ENCODE results near the gene NUBP2.

NUBP2 gene

DNA sequence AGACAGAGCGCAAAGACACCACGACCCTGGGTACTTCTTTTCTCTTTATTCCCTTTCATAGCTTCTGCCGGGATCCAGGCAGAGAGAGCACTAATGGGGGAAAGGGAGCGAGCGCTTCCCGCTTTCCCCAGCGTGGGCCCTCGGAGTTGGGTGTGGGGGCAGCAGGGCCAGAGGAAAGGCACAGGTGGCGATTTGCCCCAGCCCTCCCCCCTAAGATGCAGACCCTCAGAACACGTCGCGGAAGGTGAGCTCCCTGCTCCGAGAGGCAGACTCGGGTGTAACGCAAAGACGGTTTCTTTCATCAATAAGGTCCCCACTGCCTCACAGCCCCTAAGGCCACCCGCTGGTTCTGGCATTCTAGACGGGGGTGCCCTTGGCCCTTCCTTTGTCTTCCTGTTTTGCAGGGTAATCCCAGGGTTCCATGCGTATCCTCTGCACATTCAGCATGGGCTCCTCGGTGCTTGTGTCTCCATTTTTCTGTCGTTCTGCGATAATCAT, 10.8 kb upstream of the NUBP2 start:
- Histone ChIP-seq H3K27me3 (ENCODE audit: control insufficient read depth in 5 of 5, insufficient read depth in 4 of 5, low read length in 5 of 5) (no peaks in the 10 kb centered on the region), H3K4me3 (ENCODE audit: low read depth in 1 of 5, low read length in 5 of 5) (peak overlapping the region; percentile 73 to 96 (median 90)), H3K36me3 (ENCODE audit: control insufficient read depth in 5 of 5, insufficient read depth in 5 of 5, low read length in 5 of 5) (peaks cover 0 to 45% (median 38%) of the 10 kb centered on the region in 5 donors), H3K27ac (ENCODE audit: low read depth, low read length) (peak overlapping the region; percentile 62), H3K4me1 (ENCODE audit: control insufficient read depth in 5 of 5, insufficient read depth in 5 of 5, low read length in 5 of 5) (peaks cover 7 to 45% (median 40%) of the 10 kb centered on the region in 5 donors), H3K9ac (ENCODE audit: low read length in 5 of 5) (peak overlapping the region; percentile 26 to 91 (median 88)), H3K9me3 (ENCODE audit: control insufficient read depth in 5 of 5, low read length in 5 of 5) (no peaks in the 10 kb centered on the region)

DNA sequence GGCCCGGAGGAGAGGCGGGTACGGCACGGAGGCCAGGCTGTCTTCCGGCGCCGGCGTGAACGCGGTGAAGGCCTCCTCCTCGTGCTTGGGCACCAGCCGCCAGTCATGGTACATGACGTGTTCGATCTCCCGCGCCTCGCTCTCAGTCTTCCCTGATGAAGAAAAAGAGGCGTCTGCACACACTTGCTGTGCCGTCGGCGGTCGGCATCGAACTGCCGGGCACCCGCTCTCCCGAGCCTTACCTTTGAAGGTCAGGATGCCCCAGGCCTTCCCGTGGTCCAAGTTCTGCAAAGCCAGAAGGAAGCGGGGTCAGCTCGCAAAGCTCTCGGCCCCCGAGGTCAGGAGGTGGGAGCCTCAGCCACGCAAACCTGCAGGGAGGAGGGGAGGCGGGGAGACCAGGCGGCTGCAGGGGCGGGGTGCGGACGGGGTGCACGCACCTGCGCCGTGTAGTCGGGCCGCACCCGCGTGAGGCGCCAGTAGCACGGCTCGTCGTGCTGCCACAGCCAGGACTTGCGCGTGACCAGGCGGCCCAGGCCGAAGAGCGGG, 10.3 kb upstream of the NUBP2 start, which contains the start of gene EME2:
Gene EME2 (plus strand): TSS at position 449 of the 546 bp plus-strand sequence. CDS start 418 bp downstream, outside the sequence.
- H3K9me3 ChIP-seq (ENCODE audit: control insufficient read depth in 5 of 5, low read length in 5 of 5) = no peaks in the 10 kb centered on the region

GRCh38 chr16:1772908-1773702, 9.7 kb upstream of the NUBP2 start, which contains the start of gene MRPS34:
Gene MRPS34 (minus strand): TSS chr16:1773134. CDS start chr16:1773119, 15 bp downstream.
- H3K4me1 ChIP-seq (ENCODE audit: control insufficient read depth in 5 of 5, insufficient read depth in 5 of 5, low read length in 5 of 5) = peaks cover 7 to 45% (median 40%) of the 10 kb centered on the region in 5 donors
- H3K4me3 ChIP-seq (ENCODE audit: low read depth in 1 of 5, low read length in 5 of 5) = peak within 1 kb of the TSS; percentile 73 to 96 (median 90)
- no peaks in the 10 kb centered on the region for H3K27me3 ChIP-seq (ENCODE audit: control insufficient read depth in 5 of 5, insufficient read depth in 4 of 5, low read length in 5 of 5)
- H3K36me3 ChIP-seq (ENCODE audit: control insufficient read depth in 5 of 5, insufficient read depth in 5 of 5, low read length in 5 of 5) = peaks cover 0 to 45% (median 38%) of the 10 kb centered on the region in 5 donors
- H3K9ac ChIP-seq (ENCODE audit: low read length in 5 of 5) = peak within 1 kb of the TSS; percentile 26 to 91 (median 88)
- H3K9me3 ChIP-seq (ENCODE audit: control insufficient read depth in 5 of 5, low read length in 5 of 5) = no peaks in the 10 kb centered on the region
- H3K27ac ChIP-seq (ENCODE audit: low read depth, low read length) = peak within 1 kb of the TSS; percentile 62

More for the DNA sequence above, 10.3 kb upstream of the NUBP2 start, which contains the start of gene EME2:
- peaks cover 0 to 45% (median 38%) of the 10 kb centered on the region in 5 donors for H3K36me3 ChIP-seq (ENCODE audit: control insufficient read depth in 5 of 5, insufficient read depth in 5 of 5, low read length in 5 of 5)
- peak within 1 kb of the TSS; percentile 62 for H3K27ac ChIP-seq (ENCODE audit: low read depth, low read length)
- H3K27me3 ChIP-seq (ENCODE audit: control insufficient read depth in 5 of 5, insufficient read depth in 4 of 5, low read length in 5 of 5) = no peaks in the 10 kb centered on the region
- H3K9ac ChIP-seq (ENCODE audit: low read length in 5 of 5) = peak within 1 kb of the TSS; percentile 26 to 91 (median 88)
- H3K4me3 ChIP-seq (ENCODE audit: low read depth in 1 of 5, low read length in 5 of 5) = peak within 1 kb of the TSS; percentile 73 to 96 (median 90)
- peaks cover 7 to 45% (median 40%) of the 10 kb centered on the region in 5 donors for H3K4me1 ChIP-seq (ENCODE audit: control insufficient read depth in 5 of 5, insufficient read depth in 5 of 5, low read length in 5 of 5)

DNA sequence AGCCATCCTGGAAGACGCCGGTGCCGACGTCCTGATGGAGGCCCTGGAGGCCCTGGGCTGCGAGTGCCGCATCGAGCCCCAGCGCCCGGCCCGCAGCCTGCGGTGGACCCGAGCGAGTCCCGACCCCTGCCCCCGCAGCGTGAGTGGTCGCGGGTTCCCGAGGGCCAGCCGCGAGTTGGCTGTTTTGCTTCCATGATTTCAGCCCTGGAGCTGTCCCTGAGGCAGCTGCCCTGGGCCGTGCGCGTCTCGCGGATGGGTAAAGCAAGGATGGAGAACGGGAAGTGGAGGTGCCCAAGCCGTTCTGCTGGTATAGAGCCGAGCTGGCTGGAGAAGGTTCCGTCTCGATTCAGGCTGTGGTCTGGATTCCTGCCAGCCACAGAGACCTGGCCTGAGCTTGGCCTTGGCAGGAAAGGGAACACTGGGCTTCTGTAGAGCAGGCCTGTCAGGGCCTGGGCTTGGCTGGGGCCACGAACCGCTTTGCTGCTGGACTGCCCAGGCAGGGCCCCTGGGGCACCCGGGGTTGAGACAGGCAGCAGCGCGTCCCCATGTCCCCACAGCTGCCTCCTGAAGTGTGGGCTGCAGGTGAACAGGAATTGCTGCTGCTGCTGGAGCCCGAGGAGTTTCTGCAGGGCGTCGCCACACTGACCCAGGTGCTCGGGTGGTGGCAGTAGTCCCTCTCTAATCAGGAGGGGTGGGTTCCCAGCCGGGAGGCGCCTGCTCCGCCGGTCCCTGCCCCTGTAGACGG, 8.9 kb upstream of the NUBP2 start:
- Histone ChIP-seq H3K4me3 (ENCODE audit: low read depth in 1 of 5, low read length in 5 of 5) (peak overlapping the region; percentile 55 to 96 (median 89)), H3K9ac (ENCODE audit: low read length in 5 of 5) (peak overlapping the region; percentile 16 to 91 (median 88)), H3K27ac (ENCODE audit: low read depth, low read length) (peak overlapping the region; percentile 62), H3K27me3 (ENCODE audit: control insufficient read depth in 5 of 5, insufficient read depth in 4 of 5, low read length in 5 of 5) (no peaks in the 10 kb centered on the region), H3K9me3 (ENCODE audit: control insufficient read depth in 5 of 5, low read length in 5 of 5) (no peaks in the 10 kb centered on the region), H3K36me3 (ENCODE audit: control insufficient read depth in 5 of 5, insufficient read depth in 5 of 5, low read length in 5 of 5) (peaks cover 0 to 44% (median 34%) of the 10 kb centered on the region in 5 donors), H3K4me1 (ENCODE audit: control insufficient read depth in 5 of 5, insufficient read depth in 5 of 5, low read length in 5 of 5) (peaks cover 7 to 45% (median 40%) of the 10 kb centered on the region in 5 donors)

DNA sequence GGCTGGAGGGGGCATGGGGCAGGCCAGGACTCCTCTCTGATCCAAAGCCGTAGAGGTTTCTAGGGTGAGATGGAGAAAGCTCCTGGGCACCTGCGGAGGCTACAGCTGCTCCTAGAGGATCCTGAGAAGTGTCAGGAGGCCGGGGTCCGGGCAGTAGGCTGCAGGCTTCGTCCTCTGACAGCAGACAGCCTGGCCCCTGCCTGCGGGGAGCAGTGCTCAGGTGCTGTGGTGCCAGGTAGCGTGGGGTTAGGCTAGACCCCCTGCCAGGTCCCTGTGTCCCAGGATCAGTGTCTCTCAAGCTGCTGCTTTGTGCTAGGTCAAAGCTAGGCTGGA, 8.3 kb upstream of the NUBP2 start:
- peaks cover 0 to 45% (median 37%) of the 10 kb centered on the region in 5 donors for H3K36me3 ChIP-seq (ENCODE audit: control insufficient read depth in 5 of 5, insufficient read depth in 5 of 5, low read length in 5 of 5)
- H3K9me3 ChIP-seq (ENCODE audit: control insufficient read depth in 5 of 5, low read length in 5 of 5) = no peaks in the 10 kb centered on the region
- peak overlapping the region in 3 of 5 donors; percentile 84 to 91 (median 88) for H3K9ac ChIP-seq (ENCODE audit: low read length in 5 of 5)
- peak overlapping the region in 3 of 5 donors; percentile 89 to 96 (median 91) for H3K4me3 ChIP-seq (ENCODE audit: low read depth in 1 of 5, low read length in 5 of 5)
- peaks cover 7 to 45% (median 40%) of the 10 kb centered on the region in 5 donors for H3K4me1 ChIP-seq (ENCODE audit: control insufficient read depth in 5 of 5, insufficient read depth in 5 of 5, low read length in 5 of 5)
- H3K27me3 ChIP-seq (ENCODE audit: control insufficient read depth in 5 of 5, insufficient read depth in 4 of 5, low read length in 5 of 5) = no peaks in the 10 kb centered on the region
- no peak overlapping the region for H3K27ac ChIP-seq (ENCODE audit: low read depth, low read length)

GRCh38 chr16:1775006-1775845, 7.5 kb upstream of the NUBP2 start:
- no peaks in the 10 kb centered on the region for H3K27me3 ChIP-seq (ENCODE audit: control insufficient read depth in 5 of 5, insufficient read depth in 4 of 5, low read length in 5 of 5)
- H3K4me1 ChIP-seq (ENCODE audit: control insufficient read depth in 5 of 5, insufficient read depth in 5 of 5, low read length in 5 of 5) = peaks cover 7 to 43% (median 39%) of the 10 kb centered on the region in 5 donors
- peaks cover 0 to 49% (median 38%) of the 10 kb centered on the region in 5 donors for H3K36me3 ChIP-seq (ENCODE audit: control insufficient read depth in 5 of 5, insufficient read depth in 5 of 5, low read length in 5 of 5)
- H3K9me3 ChIP-seq (ENCODE audit: control insufficient read depth in 5 of 5, low read length in 5 of 5) = no peaks in the 10 kb centered on the region
- peak overlapping the region in 1 of 5 donors; percentile 84 for H3K9ac ChIP-seq (ENCODE audit: low read length in 5 of 5)
- H3K27ac ChIP-seq (ENCODE audit: low read depth, low read length) = no peak overlapping the region
- H3K4me3 ChIP-seq (ENCODE audit: low read depth in 1 of 5, low read length in 5 of 5) = no peak overlapping the region

DNA sequence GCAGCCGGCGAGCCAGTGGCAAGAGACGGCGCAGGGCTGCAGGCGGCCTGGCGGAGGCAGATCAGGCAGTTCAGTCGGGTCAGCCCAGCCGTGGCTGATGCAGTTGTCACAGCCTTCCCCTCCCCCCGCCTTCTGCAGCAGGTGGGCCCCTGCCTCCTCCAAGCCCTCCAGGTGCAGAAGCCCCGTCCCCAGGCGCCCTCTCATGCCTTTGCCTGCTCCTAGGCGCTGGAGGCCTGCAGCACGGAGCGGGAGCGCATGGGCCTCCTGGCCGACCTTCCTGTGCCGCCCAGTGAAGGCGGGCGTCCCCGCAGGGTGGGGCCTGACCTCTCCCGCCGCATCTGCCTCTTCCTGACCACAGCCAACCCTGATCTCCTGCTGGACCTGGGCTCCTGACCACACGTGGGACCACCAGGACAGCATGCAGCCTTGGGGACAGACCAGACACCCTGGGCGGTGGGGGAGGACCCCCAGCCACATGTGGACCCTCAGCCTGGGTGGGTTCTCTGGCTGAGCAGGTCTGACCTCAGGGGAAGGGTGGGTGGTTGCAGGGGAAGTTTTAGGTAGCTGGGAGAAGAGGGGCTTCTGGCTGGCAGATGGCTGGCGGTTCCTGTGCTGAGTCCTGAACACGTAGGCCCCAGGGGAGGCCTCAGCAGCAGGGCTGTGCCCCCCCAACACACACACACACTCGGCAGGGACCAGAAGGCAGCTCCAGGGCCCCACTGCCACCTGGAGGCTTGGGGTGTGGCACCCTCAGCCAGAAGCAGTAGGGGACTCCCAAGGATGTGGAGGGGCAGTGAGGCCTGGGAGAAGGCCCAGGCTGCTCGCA, 6.7 kb upstream of the NUBP2 start:
- Histone ChIP-seq H3K4me1 (ENCODE audit: control insufficient read depth in 5 of 5, insufficient read depth in 5 of 5, low read length in 5 of 5) (peaks cover 7 to 39% (median 37%) of the 10 kb centered on the region in 5 donors), H3K27ac (ENCODE audit: low read depth, low read length) (no peak overlapping the region), H3K9me3 (ENCODE audit: control insufficient read depth in 5 of 5, low read length in 5 of 5) (no peaks in the 10 kb centered on the region), H3K9ac (ENCODE audit: low read length in 5 of 5) (no peak overlapping the region), H3K36me3 (ENCODE audit: control insufficient read depth in 5 of 5, insufficient read depth in 5 of 5, low read length in 5 of 5) (peaks cover 0 to 57% (median 43%) of the 10 kb centered on the region in 5 donors), H3K27me3 (ENCODE audit: control insufficient read depth in 5 of 5, insufficient read depth in 4 of 5, low read length in 5 of 5) (no peaks in the 10 kb centered on the region), H3K4me3 (ENCODE audit: low read depth in 1 of 5, low read length in 5 of 5) (no peak overlapping the region)

- H3K36me3 ChIP-seq (ENCODE audit: control insufficient read depth in 5 of 5, insufficient read depth in 5 of 5, low read length in 5 of 5) = peaks cover 0 to 57% (median 43%) of the 10 kb centered on the region in 5 donors
- peaks cover 7 to 45% (median 43%) of the 10 kb centered on the region in 5 donors for H3K4me1 ChIP-seq (ENCODE audit: control insufficient read depth in 5 of 5, insufficient read depth in 5 of 5, low read length in 5 of 5)
- no peak overlapping the region for H3K27ac ChIP-seq (ENCODE audit: low read depth, low read length)
- H3K9me3 ChIP-seq (ENCODE audit: control insufficient read depth in 5 of 5, low read length in 5 of 5) = no peaks in the 10 kb centered on the region
- H3K4me3 ChIP-seq (ENCODE audit: low read depth in 1 of 5, low read length in 5 of 5) = no peak overlapping the region
- H3K9ac ChIP-seq (ENCODE audit: low read length in 5 of 5) = no peak overlapping the region
- no peaks in the 10 kb centered on the region for H3K27me3 ChIP-seq (ENCODE audit: control insufficient read depth in 5 of 5, insufficient read depth in 4 of 5, low read length in 5 of 5)
Observed at GRCh38 chr16:1776672-1776955, 6.1 kb upstream of the NUBP2 start.

All from subcutaneous abdominal adipose tissue (tissue), 5 donors.